Heart right ventricle (tissue), 16 donors: ENCODE measurements around the gene FCHO2. TPM values are rescaled to one million over a fixed set of nuclear protein-coding genes. Genes with fewer than 3 reads are reported as not detected.

Source experiments
- ATAC-seq, 8 donors: fragments of 200-7000 bp; cut with Tn5 transposase; one replicate each; pipeline ENCODE4 v1.9.1; 2020; ENCODE audit warnings: mild to moderate bottlenecking in 8 of 8, moderate library complexity in 8 of 8, moderate number of reproducible peaks in 1 of 8
- DNase-seq, 2 donors: peaks; one replicate each; pipeline ENCODE4 v3.0.0-alpha.2; 2020
- H3K27ac ChIP-seq, 10 donors: fragments of 200-600 bp; sonication (generic) in 2 of 10; one replicate each; pipeline versions ENCODE4 v1.5.0 to v1.8.0; 2020 to 2022; ENCODE audit warnings: mild to moderate bottlenecking in 3 of 10
- H3K27me3 ChIP-seq, 7 donors: fragments of 200-600 bp; one replicate each; pipeline ENCODE4 v1.8.0; 2021 to 2022; ENCODE audit warnings: mild to moderate bottlenecking in 2 of 7
- H3K36me3 ChIP-seq, 9 donors: fragments of 200-600 bp; sonication (generic) in 1 of 9; one replicate each; pipeline versions ENCODE4 v1.5.0 to v1.8.0; 2020 to 2022; ENCODE audit warnings: mild to moderate bottlenecking in 2 of 9
- H3K4me1 ChIP-seq, 9 donors: fragments of 200-600 bp; sonication (generic) in 1 of 9; one replicate each; pipeline versions ENCODE4 v1.5.0 to v1.8.0; 2020 to 2022; ENCODE audit warnings: mild to moderate bottlenecking in 4 of 9
- H3K4me3 ChIP-seq, 10 donors: fragments of 200-600 bp; sonication (generic) in 2 of 10; one replicate each; pipeline versions ENCODE4 v1.5.0 to v1.8.0; 2020 to 2022; ENCODE audit warnings: mild to moderate bottlenecking in 7 of 10, moderate library complexity in 2 of 10
- H3K9me3 ChIP-seq, 11 donors: fragments of 200-600 bp in 10 of 11; sonication (generic) in 2 of 11; one replicate each; pipeline versions ENCODE4 v1.5.0 to v1.8.0; 2013 to 2022; ENCODE audit warnings: mild to moderate bottlenecking in 2 of 11, control low read depth in 1 of 11, moderate library complexity in 1 of 11
- WGBS, 2 donors: extraction: QIAGEN DNeasy Blood & Tissue Kit; methylation state at CpG; one replicate each; pipeline ENCODE4 v1.1.7; 2013; ENCODE audit warnings: inconsistent platforms in 1 of 2; 5-methylcytosine and 5-hydroxymethylcytosine counted together
- intact Hi-C, 10 donors: fragments of 100-400 bp; cut with DNase I; formaldehyde crosslinking; loops; one replicate each; pipeline versions ENCODE4 v1.11.1 to v1.14.2; 2022
- polyA plus RNA-seq, 2 donors: library from polyadenylated mRNA; stranded (reverse); fragments of 200-250 nt; gene quantifications; one replicate each; pipeline ENCODE4 v1.2.3, GENCODE V29; 2013
- total RNA-seq, 10 donors: library from RNA; stranded (reverse); fragmentation: NEBNext Ultra II Directional in 3 of 10; extraction: Animal tissue kit (Norgen Biotek cat#: 25700) in 3 of 10; gene quantifications; one replicate each; pipeline versions ENCODE4 v1.2.1 to v1.2.4, GENCODE V29; 2021 to 2023
- TF ChIP-seq, protein P1 (sequence below), 9 donors: fragments of 200-600 bp; sonication (generic) in 2 of 9; IDR thresholded peaks; one replicate each; pipeline versions ENCODE4 v1.5.0 to v1.8.0; 2021 to 2022; ENCODE audit warnings: antibody characterized with exemption in 9 of 9, mild to moderate bottlenecking in 5 of 9, moderate library complexity in 1 of 9
- donor health status: Arrhythmogenic right ventricular cardiomyopathy.
- donor health status: ischemic (EF 13 %, LVEDD 7.1; RV severe dilation, severe dysfunction).
- donor health status: healthy with polysubstance abuse.
- donor health status: DM: no; HTN: yes; CAD: no.
- donor health status: DM: no; HTN: no; CAD: no.
- donor health status: ischemic (EF 25% LVEDD 6.9; RV normal size, moderate dysfunction).
- donor health status: ischemic (EF 25% LVEDD 5.7; RV mildly dilated, moderate dysfunction).
- donor health status: healthy.
- donor health status: DM: yes; HTN: yes; CAD: no.
- donor health status: Ischemic cardiomyopathy.
- donor health status: ischemic (EF 35%, LVEDD 5.7; RV mildly dilated, moderate dysfunction).
- donor health status: nonischemic (EF 11% LVEDD 7.7; RV severe dilation, severe dysfunction).
- donor health status: DM: yes; HTN: yes; CAD: no.
- donor health status: PGD.
- donor health status: ischemic (EF 29% LVEDD 5.4; RV normal size, mild dysfunction).
- donor health status: nonischemic (EF 23%, LVEDD 6.1; RV moderate dilation, normal function).

FCHO2 gene
- total and polyA plus RNA-seq, 12 donors: 4.1 to 26.6 (median 20.2) TPM

DNA sequence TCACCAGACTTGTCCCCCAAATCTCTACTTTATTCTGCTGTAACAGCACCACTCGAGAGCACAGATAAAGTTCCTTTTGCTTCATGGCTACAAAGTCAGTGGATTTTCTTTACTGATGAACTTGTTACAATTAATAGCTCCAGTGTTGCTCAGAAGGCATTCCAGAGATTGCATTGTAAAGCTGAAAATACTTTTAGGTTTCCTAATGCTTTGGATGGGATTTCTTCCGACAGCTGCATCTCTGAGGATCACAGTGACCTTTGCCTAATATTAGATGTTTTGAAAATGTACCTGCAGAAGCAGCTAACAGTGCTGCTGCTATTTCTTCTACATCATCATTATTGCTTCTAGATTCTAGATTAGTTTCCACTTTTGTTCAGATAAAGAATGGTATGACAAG, 105.8 kb downstream of the FCHO2 start:
- DNase-seq: no peak
- no peaks in the 10 kb centered on the region for H3K4me1 ChIP-seq
- ATAC-seq: no peak
- no peak overlapping the region for H3K4me3 ChIP-seq
- intact Hi-C loops: no loop called here
- no peak overlapping the region for H3K27ac ChIP-seq
- H3K27me3 ChIP-seq: no peaks in the 10 kb centered on the region
- H3K36me3 ChIP-seq: peaks cover 0 to 90% (median 0%) of the 10 kb centered on the region in 9 donors
- no peaks in the 10 kb centered on the region for H3K9me3 ChIP-seq
- TF ChIP-seq, protein P1, sequence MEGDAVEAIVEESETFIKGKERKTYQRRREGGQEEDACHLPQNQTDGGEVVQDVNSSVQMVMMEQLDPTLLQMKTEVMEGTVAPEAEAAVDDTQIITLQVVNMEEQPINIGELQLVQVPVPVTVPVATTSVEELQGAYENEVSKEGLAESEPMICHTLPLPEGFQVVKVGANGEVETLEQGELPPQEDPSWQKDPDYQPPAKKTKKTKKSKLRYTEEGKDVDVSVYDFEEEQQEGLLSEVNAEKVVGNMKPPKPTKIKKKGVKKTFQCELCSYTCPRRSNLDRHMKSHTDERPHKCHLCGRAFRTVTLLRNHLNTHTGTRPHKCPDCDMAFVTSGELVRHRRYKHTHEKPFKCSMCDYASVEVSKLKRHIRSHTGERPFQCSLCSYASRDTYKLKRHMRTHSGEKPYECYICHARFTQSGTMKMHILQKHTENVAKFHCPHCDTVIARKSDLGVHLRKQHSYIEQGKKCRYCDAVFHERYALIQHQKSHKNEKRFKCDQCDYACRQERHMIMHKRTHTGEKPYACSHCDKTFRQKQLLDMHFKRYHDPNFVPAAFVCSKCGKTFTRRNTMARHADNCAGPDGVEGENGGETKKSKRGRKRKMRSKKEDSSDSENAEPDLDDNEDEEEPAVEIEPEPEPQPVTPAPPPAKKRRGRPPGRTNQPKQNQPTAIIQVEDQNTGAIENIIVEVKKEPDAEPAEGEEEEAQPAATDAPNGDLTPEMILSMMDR (IDR thresholded peaks at IDR 0.05): no peak
- 70 to 82% methylated on average over 2 of the region's 2 CpGs for WGBS, 2 donors

DNA sequence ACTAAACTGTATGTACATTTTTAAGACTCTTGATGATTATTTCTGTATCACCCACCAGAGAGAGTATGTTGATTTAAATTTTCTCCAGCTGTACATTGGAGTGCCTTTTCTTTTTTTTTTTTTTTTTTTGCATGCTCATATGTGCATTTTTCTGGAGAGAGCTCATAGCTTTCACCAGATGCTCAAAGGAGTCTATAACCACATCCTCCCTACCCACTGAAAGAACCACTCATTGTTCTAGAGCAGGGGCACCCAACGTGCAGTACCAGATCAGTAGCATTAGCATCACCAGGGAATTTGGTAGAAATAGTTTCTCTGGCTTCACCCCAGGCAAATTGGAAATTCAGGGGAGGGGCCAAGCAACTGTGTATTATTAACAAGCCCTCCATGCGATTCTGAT, 110.6 kb downstream of the FCHO2 start:
- ATAC-seq (no peak), DNase-seq (no peak)
- Histone ChIP-seq H3K9me3 (no peaks in the 10 kb centered on the region), H3K36me3 (peaks cover 0 to 96% (median 26%) of the 10 kb centered on the region in 9 donors), H3K27me3 (no peaks in the 10 kb centered on the region), H3K4me1 (no peaks in the 10 kb centered on the region), H3K27ac (no peak overlapping the region), H3K4me3 (no peak overlapping the region)
- TF ChIP-seq, protein P1 (IDR thresholded peaks at IDR 0.05): no peak
- 80 to 84% methylated on average over 2 of the region's 2 CpGs for WGBS, 2 donors
- intact Hi-C loops: no loop called here

DNA sequence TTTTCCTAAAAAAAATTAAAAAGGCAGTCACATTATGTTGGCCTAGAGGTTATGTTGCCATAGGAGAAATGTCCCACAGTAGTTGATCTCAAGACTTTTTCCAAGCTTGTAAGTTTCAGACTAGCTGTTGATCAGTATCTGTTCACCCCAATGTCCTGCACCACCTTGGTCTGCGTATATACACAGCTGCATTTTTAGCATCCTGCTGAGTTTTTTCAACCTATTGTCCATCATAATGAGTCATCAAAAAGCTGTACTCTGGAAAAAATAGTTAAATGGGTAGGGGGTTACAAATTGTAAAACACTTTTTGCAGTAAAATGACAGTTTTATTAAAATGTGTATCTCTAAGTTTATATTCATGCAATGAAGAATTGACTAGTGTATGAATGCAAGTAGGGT, 111.4 kb downstream of the FCHO2 start:
- no peak for DNase-seq
- WGBS, 2 donors: 74 to 80% methylated on average over 1 of the region's 1 CpG
- H3K27me3 ChIP-seq: no peaks in the 10 kb centered on the region
- H3K4me3 ChIP-seq: no peak overlapping the region
- H3K36me3 ChIP-seq: peaks cover 0 to 96% (median 26%) of the 10 kb centered on the region in 9 donors
- TF ChIP-seq, protein P1 (IDR thresholded peaks at IDR 0.05): no peak
- intact Hi-C loops: no loop called here
- no peaks in the 10 kb centered on the region for H3K9me3 ChIP-seq
- H3K27ac ChIP-seq: no peak overlapping the region
- no peaks in the 10 kb centered on the region for H3K4me1 ChIP-seq
- no peak for ATAC-seq

DNA sequence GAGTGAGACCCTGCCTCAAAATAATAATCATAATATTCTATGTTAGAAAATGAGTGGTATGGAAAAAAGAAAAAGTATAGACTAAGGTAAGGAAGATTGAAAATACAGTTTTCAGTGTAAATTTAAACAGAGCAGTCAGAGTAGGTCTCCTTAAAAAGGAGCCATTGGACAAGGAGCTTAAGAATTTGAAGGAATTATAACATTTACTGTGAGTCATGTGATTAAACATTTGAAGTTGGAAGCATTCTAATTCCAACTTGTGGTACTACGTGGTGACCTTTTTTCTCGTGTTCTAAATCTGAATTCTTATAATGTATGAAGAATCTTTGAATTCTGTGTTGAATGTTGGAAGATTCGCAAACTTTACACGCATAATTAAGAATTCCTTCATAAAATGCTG, 125.3 kb downstream of the FCHO2 start:
- H3K4me3 ChIP-seq: no peak overlapping the region
- WGBS, 2 donors: 80 to 97% methylated on average over 4 of the region's 4 CpGs
- H3K9me3 ChIP-seq: no peaks in the 10 kb centered on the region
- H3K27me3 ChIP-seq: no peaks in the 10 kb centered on the region
- H3K36me3 ChIP-seq: peaks cover 0 to 99% (median 28%) of the 10 kb centered on the region in 9 donors
- DNase-seq: no peak
- ATAC-seq: no peak
- no peaks in the 10 kb centered on the region for H3K4me1 ChIP-seq
- TF ChIP-seq, protein P1 (IDR thresholded peaks at IDR 0.05): no peak
- no peak overlapping the region for H3K27ac ChIP-seq
- intact Hi-C loops: loop anchor here in 6 of 10 donors (5.0 to 10.0 kb wide), 5 partner anchors 121 to 454 kb away; partner anchors contain the start of gene FOXD1 (in 1 of the 6)
